Spinal cord (tissue), 10 donors: ENCODE data around the gene HEMK1. TPM values are rescaled to one million over a fixed set of nuclear protein-coding genes. Genes with fewer than 3 reads are reported as not detected.

Experiments
- DNase-seq, 6 donors: peaks; one replicate each; pipeline versions ENCODE4 v3.0.0 to v3.0.0-alpha.2; 2013 to 2015; ENCODE audit warnings: low spot score in 6 of 6, low read depth in 4 of 6
- H3K27ac ChIP-seq: one replicate; pipeline ENCODE4 v1.5.1; 2013; ENCODE audit warnings: low read depth, low read length, control low read depth
- H3K27me3 ChIP-seq: one replicate; pipeline ENCODE4 v1.6.1; 2013; ENCODE audit warnings: low read length; ENCODE audit not compliant: control insufficient read depth, insufficient read depth
- H3K36me3 ChIP-seq: one replicate; pipeline ENCODE4 v1.6.1; 2013; ENCODE audit warnings: low read length; ENCODE audit not compliant: control insufficient read depth, insufficient read depth
- H3K4me1 ChIP-seq: one replicate; pipeline ENCODE4 v1.6.1; 2013; ENCODE audit warnings: low read length; ENCODE audit not compliant: control insufficient read depth, insufficient read depth
- H3K4me3 ChIP-seq: one replicate; pipeline ENCODE4 v1.5.1; 2013; ENCODE audit warnings: low read depth, low read length, control low read depth
- H3K9me3 ChIP-seq: one replicate; pipeline ENCODE4 v1.6.1; 2013; ENCODE audit warnings: low read length; ENCODE audit not compliant: control insufficient read depth, insufficient read depth
- WGBS: methylation state at CpG from one replicate; pipeline ENCODE4 v1.1.5; 2013; ENCODE audit warnings: missing lambda C conversion rate; ENCODE audit not compliant: insufficient coverage; 5-methylcytosine and 5-hydroxymethylcytosine counted together
- polyA plus RNA-seq, 2 donors: library from polyadenylated mRNA; unstranded; fragments of 120-200 nt; gene quantifications; one replicate each; pipeline ENCODE4 v1.2.1, GENCODE V29; 2013; ENCODE audit not compliant: insufficient read length in 2 of 2
- total RNA-seq, 2 donors: library from RNA; depleted of rRNA in 1 of 2; stranded (reverse); fragments of 120-200 nt in 1 of 2; fragments of >200 nt in 1 of 2; gene quantifications; one replicate each; pipeline versions ENCODE4 v1.2.3 to v1.2.4, GENCODE V29; 2013 to 2014
- donor health status: healthy.

The HEMK1 gene
- total and polyA plus RNA-seq, 4 donors, result 4.3 to 23.7 (median 17.7) TPM

GRCh38 chr3:50620420-50620819, 51.1 kb downstream of the HEMK1 start:
- no peak overlapping the region for H3K27ac ChIP-seq
- no peaks in the 10 kb centered on the region for H3K27me3 ChIP-seq
- H3K36me3 ChIP-seq, result no peaks in the 10 kb centered on the region
- peaks cover 27% of the 10 kb centered on the region for H3K4me1 ChIP-seq
- H3K9me3 ChIP-seq, result no peaks in the 10 kb centered on the region
- no peak overlapping the region for H3K4me3 ChIP-seq
- 60% methylated on average over 1 of the region's 1 CpG for WGBS
- no peak for DNase-seq

DNA sequence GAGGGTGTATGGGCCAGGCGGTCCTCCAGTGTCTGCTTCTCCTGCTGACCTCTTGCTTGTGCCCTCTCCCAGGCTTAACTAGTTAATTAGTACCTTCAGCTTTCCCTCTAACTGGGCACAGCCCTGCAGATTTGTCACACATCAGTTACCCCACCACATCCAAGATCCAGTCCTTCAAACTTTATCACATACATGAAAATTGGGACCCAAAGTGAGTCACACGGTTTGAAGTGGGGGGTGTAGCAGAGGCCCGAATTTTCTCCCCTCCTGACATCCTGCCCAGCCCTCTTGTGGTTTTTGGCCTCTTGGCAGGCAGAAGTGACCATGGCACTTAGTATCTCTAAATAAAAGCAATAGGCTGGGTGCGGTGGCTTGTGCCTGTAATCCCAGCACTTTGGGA, 51.5 kb downstream of the HEMK1 start:
- Histone ChIP-seq H3K27me3 (no peaks in the 10 kb centered on the region), H3K4me1 (peaks cover 29% of the 10 kb centered on the region), H3K27ac (no peak overlapping the region), H3K4me3 (no peak overlapping the region), H3K36me3 (no peaks in the 10 kb centered on the region), H3K9me3 (no peaks in the 10 kb centered on the region)
- WGBS, result 44% methylated on average over 1 of the region's 4 CpGs
- no peak for DNase-seq

DNA sequence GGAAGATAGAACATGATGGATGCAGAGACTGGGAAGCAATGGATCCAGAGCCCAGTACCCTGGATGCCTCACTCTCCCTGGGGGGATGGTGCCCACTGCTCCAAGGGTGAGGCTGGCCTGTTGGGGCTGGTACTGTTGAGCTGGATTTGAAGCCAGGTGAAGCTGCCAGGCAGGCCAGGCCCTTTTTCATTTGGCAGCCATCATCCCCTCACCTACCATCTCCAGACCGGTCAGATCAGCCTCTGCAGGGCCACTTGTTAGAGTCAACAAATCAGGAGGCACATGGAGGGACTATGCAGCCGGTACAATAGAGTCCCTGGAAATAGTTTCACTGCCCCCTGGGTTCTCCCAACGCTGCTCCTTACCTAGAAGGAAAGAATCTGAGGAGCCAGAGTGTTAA, 53.6 kb downstream of the HEMK1 start:
- no peaks in the 10 kb centered on the region for H3K9me3 ChIP-seq
- H3K36me3 ChIP-seq, result no peaks in the 10 kb centered on the region
- no peaks in the 10 kb centered on the region for H3K27me3 ChIP-seq
- H3K27ac ChIP-seq, result no peak overlapping the region
- no peak for DNase-seq
- 52% methylated on average over 3 of the region's 3 CpGs for whole genome bisulfite sequencing
- no peak overlapping the region for H3K4me3 ChIP-seq
- H3K4me1 ChIP-seq, result peaks cover 14% of the 10 kb centered on the region

GRCh38 chr3:50623840-50624474, 54.6 kb downstream of the HEMK1 start:
- 78% methylated on average over 6 of the region's 6 CpGs for WGBS
- H3K36me3 ChIP-seq, result no peaks in the 10 kb centered on the region
- H3K27me3 ChIP-seq, result no peaks in the 10 kb centered on the region
- no peak for DNase-seq
- H3K4me1 ChIP-seq, result peaks cover 14% of the 10 kb centered on the region
- no peak overlapping the region for H3K4me3 ChIP-seq
- H3K27ac ChIP-seq, result no peak overlapping the region
- no peaks in the 10 kb centered on the region for H3K9me3 ChIP-seq

DNA sequence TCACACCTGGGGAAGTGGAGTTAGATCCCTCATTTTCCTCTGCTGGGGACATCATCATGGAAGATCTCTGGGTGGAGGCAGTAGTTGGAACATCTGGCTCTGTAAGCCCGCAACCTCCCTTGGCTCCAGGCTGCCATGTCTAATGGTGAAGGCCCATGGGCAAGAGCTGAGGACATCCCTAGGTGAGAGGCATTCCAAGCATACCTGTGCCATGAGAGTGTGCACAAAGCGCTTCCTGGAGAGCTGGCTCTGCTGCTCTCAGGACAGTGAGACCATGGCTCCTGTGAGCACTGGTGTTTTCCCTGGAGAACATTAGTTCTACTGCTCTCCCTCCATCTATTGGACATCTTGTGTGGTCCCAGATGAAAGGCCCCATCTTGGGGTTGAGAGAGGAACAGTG, 55.3 kb downstream of the HEMK1 start:
- no peak for DNase-seq
- no peak overlapping the region for H3K4me3 ChIP-seq
- H3K9me3 ChIP-seq, result no peaks in the 10 kb centered on the region
- no peaks in the 10 kb centered on the region for H3K36me3 ChIP-seq
- no peak overlapping the region for H3K27ac ChIP-seq
- 100% methylated on average over 2 of the region's 2 CpGs for WGBS
- H3K27me3 ChIP-seq, result no peaks in the 10 kb centered on the region
- peaks cover 14% of the 10 kb centered on the region for H3K4me1 ChIP-seq

DNA sequence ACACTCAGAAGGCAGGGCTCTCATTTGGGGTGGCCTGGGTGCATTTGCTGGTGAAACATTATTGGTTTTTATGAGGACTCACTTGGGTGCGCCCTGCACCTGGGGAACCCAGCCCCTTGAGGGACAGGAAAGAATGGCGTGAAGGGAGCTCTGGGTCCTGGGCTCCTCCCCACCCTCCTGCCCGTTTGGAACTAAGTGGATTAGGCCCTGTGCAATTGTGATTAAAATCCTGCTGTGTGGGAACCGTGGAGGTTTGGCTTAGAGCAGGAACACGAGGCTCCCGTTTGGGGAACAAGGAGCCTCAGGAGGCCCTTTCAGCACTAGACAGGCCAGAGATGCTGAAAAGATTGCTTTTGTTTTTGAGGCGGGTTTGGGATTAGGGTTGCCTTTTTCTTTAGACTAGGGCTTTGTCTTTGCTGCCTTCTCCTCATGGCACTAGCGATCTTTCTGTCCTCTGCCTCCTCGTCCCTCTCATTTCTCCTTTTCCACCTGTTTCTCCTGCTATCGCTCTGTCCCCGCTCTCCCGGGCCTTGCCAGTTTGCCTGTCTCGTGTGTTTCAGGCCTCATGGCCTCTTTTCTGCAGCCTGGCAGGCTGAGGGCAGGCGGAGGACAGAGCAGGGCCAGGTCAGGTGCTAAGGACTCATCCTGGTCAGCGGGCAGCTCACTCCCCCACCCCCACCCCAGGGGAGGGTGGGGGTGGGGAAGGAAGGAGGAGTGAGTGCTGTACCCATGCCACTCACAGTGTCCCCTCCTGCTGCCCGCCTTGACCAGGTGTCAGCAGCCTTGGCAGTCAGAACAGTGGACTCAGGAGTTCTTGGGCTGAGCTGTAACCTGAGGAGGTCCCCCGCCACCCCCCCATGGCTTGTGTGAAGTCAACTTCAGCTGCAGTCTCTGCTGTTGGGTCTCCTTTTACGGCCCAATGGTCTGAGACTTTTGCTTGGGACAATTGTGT, 56.2 kb downstream of the HEMK1 start:
- no peak overlapping the region for H3K27ac ChIP-seq
- WGBS, result 50% methylated on average over 15 of the region's 18 CpGs

DNA sequence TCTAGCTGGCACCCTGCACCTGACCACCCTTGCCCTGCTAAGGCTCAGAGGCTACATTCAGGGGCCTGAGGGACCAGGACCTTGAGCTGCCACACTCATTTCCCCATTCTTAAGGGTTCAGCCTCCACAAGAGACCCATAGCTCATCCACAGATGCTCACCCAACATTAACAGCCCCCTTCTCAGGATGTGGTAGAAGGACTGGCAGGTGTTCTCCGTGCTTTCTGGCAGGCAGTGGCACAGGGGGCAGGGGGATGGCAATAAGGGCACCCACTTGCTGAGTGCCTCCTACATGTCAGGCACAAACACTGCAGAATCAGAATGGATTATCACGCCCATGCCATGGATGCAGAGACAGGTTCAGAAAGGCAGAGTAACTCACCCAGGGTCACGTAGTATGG, 57.1 kb downstream of the HEMK1 start:
- H3K36me3 ChIP-seq, result no peaks in the 10 kb centered on the region
- DNase-seq, result no peak
- H3K9me3 ChIP-seq, result no peaks in the 10 kb centered on the region
- H3K27me3 ChIP-seq, result no peaks in the 10 kb centered on the region
- H3K4me3 ChIP-seq, result no peak overlapping the region
- WGBS, result 97% methylated on average over 3 of the region's 3 CpGs
- no peak overlapping the region for H3K27ac ChIP-seq
- H3K4me1 ChIP-seq, result peaks cover 20% of the 10 kb centered on the region

More for the DNA sequence above, 56.2 kb downstream of the HEMK1 start:
- Histone ChIP-seq H3K36me3 (no peaks in the 10 kb centered on the region), H3K27me3 (no peaks in the 10 kb centered on the region), H3K4me1 (peaks cover 14% of the 10 kb centered on the region), H3K9me3 (no peaks in the 10 kb centered on the region), H3K4me3 (no peak overlapping the region)
- no peak for DNase-seq

DNA sequence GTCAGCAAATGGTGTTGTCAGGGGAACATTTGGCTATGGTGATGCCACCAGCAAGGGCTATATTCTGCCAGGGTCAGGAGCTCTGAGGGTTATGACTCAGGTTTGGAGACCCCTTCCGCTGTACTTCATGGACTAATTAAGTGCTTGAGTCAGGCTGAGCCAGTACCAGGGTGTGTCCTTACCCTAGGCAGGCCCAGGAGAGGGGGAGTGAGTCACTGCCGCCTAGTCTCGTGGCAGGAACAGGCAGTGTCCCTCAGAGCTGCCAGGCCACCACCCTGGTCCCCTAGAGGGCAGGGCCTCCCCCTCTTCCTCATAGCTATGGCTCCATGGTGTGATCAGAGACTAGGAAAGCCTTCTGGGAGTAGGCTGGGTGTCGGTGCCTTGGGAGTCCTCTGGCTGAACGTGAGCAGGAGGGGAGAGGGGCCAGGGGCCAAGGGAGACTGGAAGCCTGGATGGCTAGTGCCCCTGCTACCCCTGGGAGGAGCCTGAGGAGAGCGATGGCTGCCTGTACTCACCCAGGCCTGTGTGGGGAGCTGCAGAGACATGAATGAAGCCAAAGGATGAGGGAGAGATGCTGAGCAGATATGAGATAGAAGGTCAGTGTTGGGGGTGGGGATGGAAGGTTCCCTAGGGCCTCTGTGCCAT, 58.2 kb downstream of the HEMK1 start:
- no peaks in the 10 kb centered on the region for H3K36me3 ChIP-seq
- H3K4me1 ChIP-seq, result peaks cover 20% of the 10 kb centered on the region
- 49% methylated on average over 6 of the region's 6 CpGs for WGBS
- H3K27me3 ChIP-seq, result no peaks in the 10 kb centered on the region
- no peaks in the 10 kb centered on the region for H3K9me3 ChIP-seq
- peak in 1 of 6 donors; percentile 46 for DNase-seq
- no peak overlapping the region for H3K27ac ChIP-seq
- H3K4me3 ChIP-seq, result no peak overlapping the region

GRCh38 chr3:50628601-50629000, 59.3 kb downstream of the HEMK1 start:
- Histone ChIP-seq H3K27ac (no peak overlapping the region), H3K9me3 (no peaks in the 10 kb centered on the region), H3K27me3 (no peaks in the 10 kb centered on the region), H3K4me1 (peaks cover 20% of the 10 kb centered on the region), H3K4me3 (no peak overlapping the region), H3K36me3 (no peaks in the 10 kb centered on the region)
- no peak for DNase-seq
- WGBS, result 100% methylated on average over 1 of the region's 3 CpGs
